GM12801 (cell line): ENCODE results near the gene B3GALT6.

ENCODE experiments used
- TF ChIP-seq, protein P1 (sequence below): IDR thresholded peaks from one replicate; pipeline ENCODE4 v1.5.1; 2011; ENCODE audit warnings: control low read depth; ENCODE audit not compliant: insufficient read length; ENCODE audit errors: extremely low read depth

B3GALT6 gene

DNA sequence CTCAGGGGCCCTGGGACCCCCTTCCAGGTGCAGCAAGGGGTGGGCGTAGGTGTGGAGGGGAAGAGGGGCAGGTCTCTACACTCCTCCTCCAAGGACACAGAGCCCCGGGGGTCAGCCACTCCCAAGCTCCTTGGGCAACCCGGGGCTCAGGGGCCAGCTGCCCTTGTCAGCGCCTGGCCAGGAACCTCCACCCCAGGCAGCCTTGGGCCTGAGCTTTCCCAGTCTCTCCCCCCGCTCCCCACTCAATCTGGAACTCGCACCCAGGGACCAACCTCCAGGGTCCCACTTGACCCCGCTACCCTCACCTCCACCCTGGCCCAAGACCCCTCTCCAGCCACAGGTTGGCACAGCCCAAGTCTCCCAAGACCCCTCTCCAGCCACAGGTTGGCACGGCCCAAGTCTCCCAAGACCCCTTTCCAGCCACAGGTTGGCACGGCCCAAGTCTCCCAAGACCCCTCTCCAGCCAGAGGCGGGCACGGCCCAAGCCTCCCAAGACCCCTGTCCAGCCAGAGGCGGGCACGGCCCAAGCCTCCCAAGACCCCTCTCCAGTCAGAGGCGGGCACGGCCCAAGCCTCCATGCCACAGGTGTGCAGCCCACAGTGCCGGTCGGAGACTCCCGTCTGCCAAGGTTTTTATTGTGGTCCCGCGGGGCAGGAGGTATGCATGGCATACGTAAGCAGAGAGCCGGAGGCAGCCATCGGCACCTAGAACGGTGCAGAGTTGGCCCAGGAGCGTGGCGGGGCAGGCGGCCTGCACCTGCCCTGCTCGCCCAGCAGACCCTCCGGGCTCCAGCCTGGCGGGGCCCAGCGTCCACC lies 21.1 kb upstream of the B3GALT6 start:
- TF ChIP-seq, protein P1, sequence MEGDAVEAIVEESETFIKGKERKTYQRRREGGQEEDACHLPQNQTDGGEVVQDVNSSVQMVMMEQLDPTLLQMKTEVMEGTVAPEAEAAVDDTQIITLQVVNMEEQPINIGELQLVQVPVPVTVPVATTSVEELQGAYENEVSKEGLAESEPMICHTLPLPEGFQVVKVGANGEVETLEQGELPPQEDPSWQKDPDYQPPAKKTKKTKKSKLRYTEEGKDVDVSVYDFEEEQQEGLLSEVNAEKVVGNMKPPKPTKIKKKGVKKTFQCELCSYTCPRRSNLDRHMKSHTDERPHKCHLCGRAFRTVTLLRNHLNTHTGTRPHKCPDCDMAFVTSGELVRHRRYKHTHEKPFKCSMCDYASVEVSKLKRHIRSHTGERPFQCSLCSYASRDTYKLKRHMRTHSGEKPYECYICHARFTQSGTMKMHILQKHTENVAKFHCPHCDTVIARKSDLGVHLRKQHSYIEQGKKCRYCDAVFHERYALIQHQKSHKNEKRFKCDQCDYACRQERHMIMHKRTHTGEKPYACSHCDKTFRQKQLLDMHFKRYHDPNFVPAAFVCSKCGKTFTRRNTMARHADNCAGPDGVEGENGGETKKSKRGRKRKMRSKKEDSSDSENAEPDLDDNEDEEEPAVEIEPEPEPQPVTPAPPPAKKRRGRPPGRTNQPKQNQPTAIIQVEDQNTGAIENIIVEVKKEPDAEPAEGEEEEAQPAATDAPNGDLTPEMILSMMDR = no peak

DNA sequence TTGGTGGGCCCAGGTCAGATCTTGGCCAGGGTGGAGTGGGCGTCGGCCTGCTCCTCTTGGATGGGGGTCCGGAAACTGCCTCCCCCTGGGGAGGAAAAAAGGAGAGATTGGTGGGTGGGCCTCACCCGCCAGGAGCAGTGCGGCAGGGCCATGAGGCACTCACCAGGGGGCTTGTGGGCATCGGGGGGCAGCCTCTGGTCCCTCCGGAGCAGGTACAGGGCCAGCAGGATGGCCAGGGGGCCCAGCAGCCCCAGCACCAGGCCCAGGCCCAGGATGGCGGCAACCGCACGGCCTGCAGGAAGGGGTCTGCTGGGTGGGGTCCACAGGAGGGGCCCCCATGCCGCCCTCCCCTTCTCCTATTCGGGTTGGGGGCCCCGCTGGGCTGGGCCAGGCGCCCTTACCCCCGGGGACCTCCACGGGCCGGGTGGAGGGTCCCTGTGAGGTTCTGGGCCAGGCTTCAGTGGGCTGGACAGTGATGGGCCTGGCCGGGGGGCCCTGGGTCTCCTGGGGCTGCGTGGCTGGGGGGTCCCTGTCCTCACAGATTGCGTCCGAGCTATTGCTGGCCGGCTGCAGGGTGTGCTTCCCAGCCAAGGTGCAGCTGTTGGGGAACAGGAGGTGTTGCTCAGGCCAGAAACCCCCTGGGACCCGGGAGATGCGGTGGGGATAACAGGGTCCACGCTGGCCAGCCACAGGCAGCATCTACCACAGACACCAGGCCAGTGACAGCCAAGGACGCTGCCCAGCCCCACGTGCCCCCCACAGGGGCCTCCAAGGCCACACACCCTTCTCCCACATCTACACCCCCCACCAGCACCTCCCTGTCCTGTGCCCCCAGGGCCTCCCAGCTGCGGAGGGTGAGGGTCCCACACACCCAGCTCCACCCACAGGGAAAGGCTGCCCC lies 20.2 kb upstream of the B3GALT6 start:
- TF ChIP-seq, protein P1 = no peak

DNA sequence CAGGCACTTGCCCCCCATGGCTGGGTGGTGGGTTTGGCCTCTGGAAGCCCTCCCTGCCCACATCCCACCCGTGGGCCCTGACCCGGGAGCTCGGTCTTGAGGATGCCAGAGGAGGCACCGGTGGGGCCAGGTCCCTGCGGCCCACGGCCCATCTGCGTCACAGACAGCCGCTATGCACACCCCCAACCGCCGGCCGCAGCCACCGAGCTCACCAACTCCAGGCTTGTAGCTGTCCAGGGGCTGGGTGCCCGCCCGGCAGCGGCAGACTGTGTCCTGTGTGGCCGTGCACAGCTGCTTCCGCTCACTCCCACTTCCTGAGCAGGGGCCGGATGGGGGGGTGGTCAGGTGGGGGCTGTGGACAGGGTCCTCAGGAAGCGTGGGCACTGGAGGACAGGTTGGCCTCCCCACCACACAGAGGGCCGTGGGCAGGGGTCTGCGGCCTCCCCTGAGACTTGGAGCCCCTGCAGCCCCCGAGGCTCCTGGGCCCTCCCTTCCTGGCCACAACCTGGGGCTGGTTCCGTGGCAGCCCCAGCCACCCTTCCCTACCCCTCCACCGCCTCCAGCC lies 19.2 kb upstream of the B3GALT6 start:
- TF ChIP-seq, protein P1 = no peak

DNA sequence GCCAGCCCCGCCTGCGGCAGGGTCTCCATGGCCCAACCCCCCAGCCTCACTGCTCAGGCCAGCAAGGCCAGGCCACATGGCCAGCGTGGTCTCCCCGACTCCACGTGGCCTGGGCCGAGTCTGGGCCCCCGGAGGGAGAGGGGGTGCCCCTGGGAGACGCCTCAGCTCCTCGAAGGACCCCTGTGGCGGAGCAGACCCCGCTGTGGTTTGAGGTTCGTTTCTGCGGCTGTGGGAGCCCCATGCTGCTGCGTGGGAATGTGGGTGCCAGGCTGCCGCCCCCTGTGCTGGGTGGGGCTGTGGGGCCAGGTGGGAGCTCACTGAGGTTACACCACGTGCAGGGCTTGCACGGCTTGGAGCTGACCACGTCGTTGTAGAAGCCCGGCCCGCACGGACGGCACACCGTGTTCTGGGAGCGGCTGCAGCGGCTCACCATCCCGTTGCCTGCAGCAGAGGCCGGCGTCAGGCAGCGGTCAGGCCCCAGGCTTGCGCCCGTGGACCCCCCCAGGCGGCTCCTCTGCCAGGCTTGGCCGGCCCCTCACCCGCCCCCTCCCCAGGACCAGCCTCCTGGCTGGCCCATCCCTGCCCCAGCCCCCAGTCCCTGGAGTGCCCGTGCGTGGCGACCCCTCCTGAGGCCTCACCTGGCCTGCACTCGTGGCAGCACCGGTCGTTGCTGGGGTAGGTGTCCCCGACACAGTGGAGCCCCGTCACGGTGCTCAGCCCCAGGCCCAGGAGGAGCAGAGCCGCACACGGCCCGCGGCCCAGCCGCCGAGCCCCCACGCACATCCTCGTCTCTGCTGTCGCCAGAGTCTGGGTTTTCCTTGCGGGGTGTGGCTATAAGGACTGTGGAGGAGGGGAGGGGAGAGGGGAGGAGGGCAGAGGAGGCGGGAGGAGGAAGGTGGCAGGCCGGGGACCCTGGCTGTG lies 18.4 kb upstream of the B3GALT6 start, which contains the start of gene TNFRSF4:
TSS of gene TNFRSF4 (minus strand) at position 809 of the 921 bp plus-strand sequence. CDS start at position 783, 26 bp downstream.
- TF ChIP-seq, protein P1 = no peak

DNA sequence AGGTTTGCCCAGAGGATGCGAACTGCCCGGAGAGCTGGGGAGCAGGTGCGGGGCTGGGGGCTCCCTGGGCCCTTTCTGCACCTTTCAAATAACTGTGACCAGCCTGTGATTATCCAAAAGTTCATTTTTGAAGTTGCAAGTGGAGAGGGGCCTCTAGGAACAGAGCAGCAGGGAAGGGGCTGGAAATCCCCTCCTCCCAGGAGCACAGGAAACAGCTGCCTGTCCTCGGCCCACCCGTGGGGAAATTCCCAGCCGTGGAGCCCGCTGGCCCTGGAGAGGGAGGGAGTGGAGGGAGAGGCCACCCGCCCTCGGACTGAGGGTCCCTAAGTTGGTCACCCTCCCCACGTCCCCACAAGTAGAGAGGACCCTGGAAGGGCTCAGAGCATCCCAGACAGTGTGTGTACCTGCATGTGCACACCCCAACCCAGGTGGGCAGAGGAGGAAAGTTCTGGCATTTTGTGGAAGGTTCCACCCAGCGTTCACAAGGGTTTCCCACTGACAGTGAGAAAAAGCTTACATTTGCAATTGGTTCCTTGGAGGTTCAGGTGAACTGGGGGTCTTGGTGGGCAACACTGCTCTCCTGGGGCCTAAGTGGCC lies 16.9 kb upstream of the B3GALT6 start:
- TF ChIP-seq, protein P1 = no peak

DNA sequence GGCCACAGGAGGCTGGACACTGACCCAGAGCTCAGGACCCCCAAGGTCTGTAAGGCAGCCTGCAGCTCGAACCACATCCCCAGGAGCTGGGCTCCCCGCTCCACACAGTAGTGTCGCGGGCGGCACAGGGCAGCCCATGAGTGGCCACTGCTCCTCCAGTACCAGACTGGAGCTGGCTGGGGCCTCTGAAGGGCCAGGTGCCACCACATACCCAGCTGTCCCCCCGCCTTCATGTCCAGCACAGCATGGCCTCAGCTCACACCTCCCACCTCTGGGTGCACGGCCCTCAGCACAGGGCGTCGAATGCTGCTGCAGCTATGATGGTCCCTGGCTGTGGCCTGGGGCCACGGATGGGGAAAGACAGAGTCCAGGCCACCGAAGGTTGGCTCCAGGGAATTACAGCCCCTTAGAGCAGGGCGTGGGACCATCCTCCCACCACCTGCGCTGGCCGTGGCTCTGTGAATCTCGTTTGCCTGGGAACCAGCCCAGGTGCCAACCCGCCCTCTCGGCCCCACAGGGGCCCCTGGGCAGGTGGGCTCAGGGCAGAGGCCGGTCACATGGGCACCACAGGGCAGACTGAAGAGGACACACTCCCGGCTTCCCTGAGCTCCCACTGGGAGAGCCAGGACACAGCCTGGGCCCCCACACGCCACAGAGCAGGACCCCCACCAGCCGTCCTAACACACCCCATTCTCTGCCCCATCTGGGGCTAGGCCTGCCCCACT lies 16.0 kb upstream of the B3GALT6 start:
- TF ChIP-seq, protein P1 = no peak
